Measurements from ENCODE around the gene SHANK3.

GRCh38 chr22:50704510-50705218 is 32.0 kb downstream of the SHANK3 start:
- TF ChIP-seq CTCF (IDR thresholded peaks at IDR 0.05) (no peak), POLR2A (IDR thresholded peaks at IDR 0.05) (no peak)
